NCI-H82 treated with DMSO at 0.1 percent for 48 hours (cell line): ENCODE results near the gene DST.

Experiments
- DNase-seq: peaks from one replicate; lab custom pipeline; 2025; ENCODE audit not compliant: unreplicated experiment; lab: John Stamatoyannopoulos, UW

The DST gene

GRCh38 chr6:56624728-56625069 lies 18.0 kb downstream of the DST start:
- no peak for DNase-seq

- DNase-seq: no peak
Observed at GRCh38 chr6:56624046-56624727, 18.5 kb downstream of the DST start.

- no peak for DNase-seq
Observed at GRCh38 chr6:56620229-56620868, 22.3 kb downstream of the DST start.

GRCh38 chr6:56618050-56618449 lies 24.6 kb downstream of the DST start:
- DNase-seq: no peak

- DNase-seq: peak; percentile 77
Observed at GRCh38 chr6:56616967-56617366, 25.7 kb downstream of the DST start.

GRCh38 chr6:56613247-56613851 lies 29.3 kb downstream of the DST start:
- no peak for DNase-seq

- no peak for DNase-seq
Observed at GRCh38 chr6:56608332-56608731, 34.4 kb downstream of the DST start.

GRCh38 chr6:56607111-56607752 lies 35.5 kb downstream of the DST start:
- no peak for DNase-seq

GRCh38 chr6:56605435-56605834 lies 37.3 kb downstream of the DST start:
- DNase-seq: no peak

- DNase-seq: no peak
Observed at GRCh38 chr6:56604186-56604585, 38.5 kb downstream of the DST start.

GRCh38 chr6:56601390-56601789 lies 41.3 kb downstream of the DST start:
- no peak for DNase-seq

- no peak for DNase-seq
Observed at GRCh38 chr6:56595490-56596122, 47.1 kb downstream of the DST start.

- no peak for DNase-seq
Observed at GRCh38 chr6:56594699-56595098, 48.0 kb downstream of the DST start.

- DNase-seq: no peak
Observed at GRCh38 chr6:56593801-56594318, 48.8 kb downstream of the DST start.

GRCh38 chr6:56582236-56582635 lies 60.5 kb downstream of the DST start:
- DNase-seq: no peak

GRCh38 chr6:56581296-56581925 lies 61.3 kb downstream of the DST start:
- no peak for DNase-seq

- DNase-seq: no peak
Observed at GRCh38 chr6:56580271-56580670, 62.4 kb downstream of the DST start.

GRCh38 chr6:56579155-56579851 lies 63.4 kb downstream of the DST start:
- DNase-seq: no peak

GRCh38 chr6:56575736-56576135 lies 67.0 kb downstream of the DST start:
- DNase-seq: peak; percentile 99

GRCh38 chr6:56574292-56574691 lies 68.4 kb downstream of the DST start:
- DNase-seq: peak; percentile 27
